ENCODE results near the gene CMAS.

DNA sequence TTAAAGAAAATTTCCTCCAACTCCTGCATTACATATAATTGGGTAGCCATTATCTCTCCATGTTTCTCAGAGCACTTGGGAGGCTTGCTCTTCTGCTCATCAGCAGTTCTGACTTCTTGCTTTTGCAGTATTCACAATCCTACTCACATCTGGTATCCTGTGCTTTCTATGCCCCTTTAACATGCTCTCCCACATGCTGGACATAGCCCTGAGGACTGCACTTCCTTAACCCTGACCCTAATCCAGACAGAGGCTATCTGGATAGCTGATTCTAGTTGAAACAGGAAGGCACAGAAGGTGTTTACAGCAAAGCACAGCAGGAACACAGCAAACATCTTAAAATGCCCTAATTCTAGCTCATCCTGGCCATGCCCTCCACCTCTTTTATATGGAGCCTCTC is 7.3 kb upstream of the CMAS start:
- TF ChIP-seq POLR2AphosphoS5 (IDR thresholded peaks at IDR 0.05; ENCODE audit: low read depth, low read length) (no peak), TAF1 (IDR thresholded peaks at IDR 0.05; ENCODE audit: borderline replicate concordance, insufficient read depth, low read length) (no peak)
- TF ChIP-seq, protein P1, sequence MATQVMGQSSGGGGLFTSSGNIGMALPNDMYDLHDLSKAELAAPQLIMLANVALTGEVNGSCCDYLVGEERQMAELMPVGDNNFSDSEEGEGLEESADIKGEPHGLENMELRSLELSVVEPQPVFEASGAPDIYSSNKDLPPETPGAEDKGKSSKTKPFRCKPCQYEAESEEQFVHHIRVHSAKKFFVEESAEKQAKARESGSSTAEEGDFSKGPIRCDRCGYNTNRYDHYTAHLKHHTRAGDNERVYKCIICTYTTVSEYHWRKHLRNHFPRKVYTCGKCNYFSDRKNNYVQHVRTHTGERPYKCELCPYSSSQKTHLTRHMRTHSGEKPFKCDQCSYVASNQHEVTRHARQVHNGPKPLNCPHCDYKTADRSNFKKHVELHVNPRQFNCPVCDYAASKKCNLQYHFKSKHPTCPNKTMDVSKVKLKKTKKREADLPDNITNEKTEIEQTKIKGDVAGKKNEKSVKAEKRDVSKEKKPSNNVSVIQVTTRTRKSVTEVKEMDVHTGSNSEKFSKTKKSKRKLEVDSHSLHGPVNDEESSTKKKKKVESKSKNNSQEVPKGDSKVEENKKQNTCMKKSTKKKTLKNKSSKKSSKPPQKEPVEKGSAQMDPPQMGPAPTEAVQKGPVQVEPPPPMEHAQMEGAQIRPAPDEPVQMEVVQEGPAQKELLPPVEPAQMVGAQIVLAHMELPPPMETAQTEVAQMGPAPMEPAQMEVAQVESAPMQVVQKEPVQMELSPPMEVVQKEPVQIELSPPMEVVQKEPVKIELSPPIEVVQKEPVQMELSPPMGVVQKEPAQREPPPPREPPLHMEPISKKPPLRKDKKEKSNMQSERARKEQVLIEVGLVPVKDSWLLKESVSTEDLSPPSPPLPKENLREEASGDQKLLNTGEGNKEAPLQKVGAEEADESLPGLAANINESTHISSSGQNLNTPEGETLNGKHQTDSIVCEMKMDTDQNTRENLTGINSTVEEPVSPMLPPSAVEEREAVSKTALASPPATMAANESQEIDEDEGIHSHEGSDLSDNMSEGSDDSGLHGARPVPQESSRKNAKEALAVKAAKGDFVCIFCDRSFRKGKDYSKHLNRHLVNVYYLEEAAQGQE (IDR thresholded peaks at IDR 0.05; ENCODE audit: insufficient read depth in 1 of 2, low read depth in 2 of 2, low read length in 2 of 2) = no peak

All from PFSK-1 (cell line).